ENCODE measurements around the gene ZCCHC10. TPM values are rescaled to one million over a fixed set of nuclear protein-coding genes. Genes with fewer than 3 reads are reported as not detected.
A peak's percentile ranks its signal among the peaks of the same experiment; 100 is the strongest.

Gene ZCCHC10
- total and polyA plus RNA-seq, 9 of the 15 experiments (the other 6 are each of a cell fraction or from before 2014, with no cell fraction given) = 11.9 to 146 (median 51.8) TPM

GRCh38 chr5:133056891-133057290 lies 30.5 kb upstream of the ZCCHC10 start:
- WGBS (ENCODE audit: insufficient coverage, low coverage, missing lambda C conversion rate) = 100% methylated on average over 1 of the region's 1 CpG
- Histone ChIP-seq H3K27me3 (ENCODE audit: control insufficient read depth in 2 of 2, insufficient read depth in 2 of 2, low read length in 2 of 2) (no peaks in the 10 kb centered on the region), H3K9me1 (ENCODE audit: control insufficient read depth, insufficient read depth, low read length) (no peaks in the 10 kb centered on the region), H3K9me3 (replicated peaks; ENCODE audit: control insufficient read depth, insufficient read depth, low read depth, low read length) (no peaks in the 10 kb centered on the region), H3K4me3 (no peak overlapping the region), H4K20me1 (replicated peaks; ENCODE audit: control insufficient read depth, insufficient read depth, low read length) (peaks cover 36% of the 10 kb centered on the region), H3K27ac (ENCODE audit: extremely low read depth, low read depth, low read length) (no peak overlapping the region), H3K9ac (ENCODE audit: insufficient read depth in 1 of 2, low read depth in 2 of 2, low read length in 2 of 2) (no peak overlapping the region), H2AFZ (ENCODE audit: low read depth, low read length) (no peak overlapping the region), H3K36me3 (ENCODE audit: control insufficient read depth, insufficient read depth, low read length) (peaks cover 55% of the 10 kb centered on the region), H3K4me1 (replicated peaks in 1 of 2; ENCODE audit: control insufficient read depth in 2 of 2, insufficient read depth in 2 of 2, low read length in 2 of 2) (peaks cover 11 to 12% of the 10 kb centered on the region in 2 experiments; a peak in 4 of 5 replicates), H3K4me2 (ENCODE audit: insufficient read depth, low read length) (no peak overlapping the region), H3K79me2 (ENCODE audit: control insufficient read depth, insufficient read depth, low read length) (peaks cover 99% of the 10 kb centered on the region)
- FAIRE-seq (no peak), ATAC-seq (no peak), DNase-seq (ENCODE audit: extremely low read depth in 1 of 4, low spot score in 3 of 4) (no peak)
- in situ Hi-C loops (cut with MboI) (no loop called here), intact Hi-C loops (cut with micrococcal nuclease) (no loop called here)
- ChIA-PET CTCF (ENCODE audit: low intra/inter-chr PET ratio) (no interaction called here), POLR2A (no interaction called here)
- no peak for TF ChIP-seq SPI1 (IDR thresholded peaks at IDR 0.05; ENCODE audit: borderline replicate concordance, low read depth, low read length)
- no TSS peak for BruUV-seq (replicated peaks)

- no peaks in the 10 kb centered on the region for H3K9me1 ChIP-seq (ENCODE audit: control insufficient read depth, insufficient read depth, low read length)
- in situ Hi-C loops (cut with MboI) (no loop called here), intact Hi-C loops (cut with micrococcal nuclease) (loop anchor here (5.0 kb wide), 1 partner anchor 108 kb away; no protein-coding TSS in a partner anchor)
- TF ChIP-seq ZNF384 (IDR thresholded peaks at IDR 0.05; ENCODE audit: low read depth, low read length) (peak; percentile 41; the same call in 1 of the 2 replicates), TCF3 (CRISPR knock-in tag; IDR thresholded peaks at IDR 0.05) (no peak)
- H3K4me2 ChIP-seq (ENCODE audit: insufficient read depth, low read length) = 0 out of 2 replicates have a peak overlapping the region, but pooled peaks have one; percentile 10
- no peak overlapping the region for H3K4me3 ChIP-seq
- no peak for ATAC-seq
- no peaks in the 10 kb centered on the region for H3K27me3 ChIP-seq (ENCODE audit: control insufficient read depth in 2 of 2, insufficient read depth in 2 of 2, low read length in 2 of 2)
- DNase-seq (ENCODE audit: extremely low read depth in 1 of 4, low spot score in 3 of 4) = no peak
- no TSS peak for BruUV-seq (replicated peaks)
- H4K20me1 ChIP-seq (replicated peaks; ENCODE audit: control insufficient read depth, insufficient read depth, low read length) = peaks cover 30% of the 10 kb centered on the region
- H2AFZ ChIP-seq (ENCODE audit: low read depth, low read length) = no peak overlapping the region
- H3K79me2 ChIP-seq (ENCODE audit: control insufficient read depth, insufficient read depth, low read length) = peaks cover 97% of the 10 kb centered on the region
- WGBS (ENCODE audit: insufficient coverage, low coverage, missing lambda C conversion rate) = 67% methylated on average over 6 of the region's 7 CpGs
- H3K9ac ChIP-seq (ENCODE audit: insufficient read depth in 1 of 2, low read depth in 2 of 2, low read length in 2 of 2) = no peak overlapping the region
- ChIA-PET CTCF (ENCODE audit: low intra/inter-chr PET ratio) (no interaction called here), POLR2A (interaction anchor here (0.9 to 1.4 kb wide), 3 partner anchors 20 to 33 kb away, joined by 3 read pairs; no protein-coding TSS in a partner anchor)
- FAIRE-seq = no peak
- peaks cover 13 to 18% of the 10 kb centered on the region in 2 experiments; a peak in 4 of 5 replicates for H3K4me1 ChIP-seq (replicated peaks in 1 of 2; ENCODE audit: control insufficient read depth in 2 of 2, insufficient read depth in 2 of 2, low read length in 2 of 2)
- no peaks in the 10 kb centered on the region for H3K9me3 ChIP-seq (replicated peaks; ENCODE audit: control insufficient read depth, insufficient read depth, low read depth, low read length)
- peaks cover 48% of the 10 kb centered on the region for H3K36me3 ChIP-seq (ENCODE audit: control insufficient read depth, insufficient read depth, low read length)
- H3K27ac ChIP-seq (ENCODE audit: extremely low read depth, low read depth, low read length) = peak overlapping the region; percentile 16; the same call in 1 of the 3 replicates
Observed at GRCh38 chr5:133054697-133055471, 28.5 kb upstream of the ZCCHC10 start.
